Left ventricle myocardium inferior (tissue), 1 donor: ENCODE results near the gene TYSND1. TPM values are rescaled to one million over a fixed set of nuclear protein-coding genes. Genes with fewer than 3 reads are reported as not detected.

ENCODE experiments used
- DNase-seq: peaks from one replicate; pipeline ENCODE4 v3.0.0-alpha.2; 2020
- H3K27ac ChIP-seq: fragments of 200-600 bp; replicated peaks from 2 replicates; pipeline ENCODE4 v1.8.0; 2021
- H3K27me3 ChIP-seq: fragments of 200-600 bp; 2 replicates; pipeline ENCODE4 v1.8.0; 2021; ENCODE audit warnings: low read depth
- H3K36me3 ChIP-seq: fragments of 200-600 bp; 2 replicates; pipeline ENCODE4 v1.8.0; 2021
- H3K4me1 ChIP-seq: fragments of 200-600 bp; 2 replicates; pipeline ENCODE4 v1.8.0; 2021
- H3K4me3 ChIP-seq: fragments of 200-600 bp; 2 replicates; pipeline ENCODE4 v1.8.0; 2021; ENCODE audit warnings: mild to moderate bottlenecking, moderate library complexity
- H3K9me3 ChIP-seq: fragments of 200-600 bp; replicated peaks from 2 replicates; pipeline ENCODE4 v1.8.0; 2021
- CTCF ChIP-seq: fragments of 200-600 bp; IDR thresholded peaks from 2 replicates; pipeline ENCODE4 v1.8.0; 2021; ENCODE audit warnings: antibody characterized with exemption, mild to moderate bottlenecking, borderline replicate concordance
- intact Hi-C: fragments of 100-400 bp; cut with micrococcal nuclease; formaldehyde crosslinking; loops from one replicate; pipeline ENCODE4 v1.11.0; 2022
- total RNA-seq: library from RNA; stranded (reverse); fragmentation: NEBNext Ultra II Directional; extraction: Animal tissue kit (Norgen Biotek cat#: 25700); gene quantifications from one replicate; pipeline ENCODE4 v1.2.1, GENCODE V29; 2021
- donor health status: DM: no; HTN: yes; CAD: no; lungs with severe emphysema.

Gene TYSND1
- total RNA-seq, 1 donor from 2014 or later, result 6.4 TPM

GRCh38 chr10:70174058-70174741 is 27.7 kb upstream of the TYSND1 start:
- peaks cover 3% of the 10 kb centered on the region for H3K9me3 ChIP-seq
- TF ChIP-seq CTCF, result no peak
- H3K36me3 ChIP-seq, result no peaks in the 10 kb centered on the region
- H3K27me3 ChIP-seq, result no peaks in the 10 kb centered on the region
- DNase-seq, result no peak
- H3K4me1 ChIP-seq, result peaks cover 35% of the 10 kb centered on the region
- intact Hi-C loops, result no loop called here
- no peak overlapping the region for H3K4me3 ChIP-seq
- H3K27ac ChIP-seq, result peak overlapping the region; percentile 11

- no peak for DNase-seq
- Histone ChIP-seq H3K9me3 (no peaks in the 10 kb centered on the region), H3K4me3 (peak overlapping the region; percentile 89), H3K4me1 (peaks cover 66% of the 10 kb centered on the region), H3K27me3 (no peaks in the 10 kb centered on the region), H3K27ac (peak overlapping the region; percentile 96), H3K36me3 (peaks cover 9% of the 10 kb centered on the region)
- no peak for TF ChIP-seq CTCF
- intact Hi-C loops, result no loop called here
Measured at GRCh38 chr10:70169649-70170364, 23.3 kb upstream of the TYSND1 start.

- TF ChIP-seq CTCF, result no peak
- no peak for DNase-seq
- no peaks in the 10 kb centered on the region for H3K27me3 ChIP-seq
- peaks cover 9% of the 10 kb centered on the region for H3K36me3 ChIP-seq
- peaks cover 70% of the 10 kb centered on the region for H3K4me1 ChIP-seq
- H3K9me3 ChIP-seq, result no peaks in the 10 kb centered on the region
- intact Hi-C loops, result no loop called here
- H3K27ac ChIP-seq, result no peak overlapping the region
- peak overlapping the region; percentile 89 for H3K4me3 ChIP-seq
Measured at GRCh38 chr10:70169011-70169410, 22.5 kb upstream of the TYSND1 start.

GRCh38 chr10:70167246-70167645 is 20.7 kb upstream of the TYSND1 start:
- TF ChIP-seq CTCF, result no peak
- Histone ChIP-seq H3K27me3 (no peaks in the 10 kb centered on the region), H3K27ac (no peak overlapping the region), H3K4me3 (no peak overlapping the region), H3K4me1 (peaks cover 81% of the 10 kb centered on the region), H3K9me3 (no peaks in the 10 kb centered on the region), H3K36me3 (peaks cover 9% of the 10 kb centered on the region)
- no peak for DNase-seq
- intact Hi-C loops, result no loop called here

GRCh38 chr10:70166394-70166793 is 19.9 kb upstream of the TYSND1 start:
- TF ChIP-seq CTCF, result no peak
- intact Hi-C loops, result no loop called here
- H3K36me3 ChIP-seq, result peaks cover 12% of the 10 kb centered on the region
- no peak overlapping the region for H3K4me3 ChIP-seq
- H3K4me1 ChIP-seq, result peaks cover 89% of the 10 kb centered on the region
- H3K9me3 ChIP-seq, result no peaks in the 10 kb centered on the region
- DNase-seq, result no peak
- no peak overlapping the region for H3K27ac ChIP-seq
- H3K27me3 ChIP-seq, result no peaks in the 10 kb centered on the region
